ENCODE measurements around the gene RGS18. TPM values are rescaled to one million over a fixed set of nuclear protein-coding genes. Genes with fewer than 3 reads are reported as not detected.

RGS18 gene
- total and polyA plus RNA-seq, 2 of the 4 experiments (the other 2 are of a cell fraction) = 0.09 to 0.18 TPM

DNA sequence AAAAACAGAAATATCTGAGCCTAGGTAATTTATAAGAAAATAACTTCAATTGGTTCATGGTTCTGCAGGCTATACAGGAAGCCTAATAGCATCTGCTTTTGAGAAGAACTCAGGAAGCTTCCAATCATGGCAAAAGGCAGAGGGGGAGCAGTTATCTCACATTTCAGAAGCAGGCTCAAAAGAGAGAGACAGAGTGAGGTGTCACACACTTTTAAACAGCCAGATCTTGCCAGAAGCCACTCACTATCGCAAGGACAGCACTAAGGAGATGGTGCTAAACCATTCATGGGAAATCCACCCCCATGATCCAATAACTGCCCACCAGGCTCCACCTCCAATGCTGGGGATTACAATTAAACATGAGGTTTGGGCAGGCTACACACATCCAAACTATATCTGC lies 25.5 kb downstream of the RGS18 start:
- no peak overlapping the region for H2BK120ac ChIP-seq (ENCODE audit: low read depth, low read length)
- no peak overlapping the region for H2BK5ac ChIP-seq (ENCODE audit: low read depth, low read length, poor library complexity, severe bottlenecking)
- POLR2A ChIA-PET (ENCODE audit: unreplicated experiment) = no interaction called here
- no peak overlapping the region for H4K91ac ChIP-seq (ENCODE audit: insufficient read depth, low read depth, low read length)
- no TSS peak for BruUV-seq (replicated peaks)
- H4K20me1 ChIP-seq (ENCODE audit: insufficient read depth, low read length) = no peaks in the 10 kb centered on the region
- no peak overlapping the region for H2BK15ac ChIP-seq (ENCODE audit: low read depth, low read length)
- intact Hi-C loops (cut with micrococcal nuclease) (no loop called here), in situ Hi-C loops (cut with MboI; ENCODE audit: low sequenced_read_pairs) (no loop called here), dilution Hi-C loops (cut with HindIII; ENCODE audit: low sequenced_read_pairs, unreplicated experiment) (no loop called here)
- no peaks in the 10 kb centered on the region for H3K79me1 ChIP-seq (ENCODE audit: low read depth in 1 of 2, low read length in 2 of 2)
- no peak overlapping the region for H4K8ac ChIP-seq (ENCODE audit: low read depth in 2 of 2, low read length in 2 of 2)
- H3K4ac ChIP-seq (ENCODE audit: low read depth, low read length) = no peak overlapping the region
- ATAC-seq (ENCODE audit: low read depth) (no peak), DNase-seq (no peak)
- H3K18ac ChIP-seq (ENCODE audit: low read depth, low read length) = no peak overlapping the region
- H3K27me3 ChIP-seq (ENCODE audit: control insufficient read depth, insufficient read depth, low read length) = no peaks in the 10 kb centered on the region
- H2AK5ac ChIP-seq (ENCODE audit: low read depth, low read length) = no peak overlapping the region
- no peaks in the 10 kb centered on the region; the same call in 1 of the 2 replicates for H3K36me3 ChIP-seq (ENCODE audit: control insufficient read depth, insufficient read depth, low read length)
- no peak overlapping the region for H3K4me3 ChIP-seq (ENCODE audit: insufficient read depth, low read depth, low read length)
- no peaks in the 10 kb centered on the region; the same call in 1 of the 2 replicates for H3K4me1 ChIP-seq (ENCODE audit: control insufficient read depth, insufficient read depth, low read length)
- H3K56ac ChIP-seq (ENCODE audit: extremely low read depth, insufficient read depth, low read length) = no peak overlapping the region
- H3K4me2 ChIP-seq (ENCODE audit: low read depth, low read length) = no peak overlapping the region
- H4K5ac ChIP-seq (ENCODE audit: low read depth, low read length) = no peak overlapping the region
- no peak overlapping the region for H2AFZ ChIP-seq (replicated peaks; ENCODE audit: low read length, poor library complexity)
- H3K27ac ChIP-seq (ENCODE audit: insufficient read depth, low read length) = no peak overlapping the region
- no peak for TF ChIP-seq NFE2L2 (IDR thresholded peaks at IDR 0.05; ENCODE audit: low read depth, low read length)
- no peak for TF ChIP-seq RCOR1 (IDR thresholded peaks at IDR 0.05; ENCODE audit: insufficient replicate concordance, low read length)
- TF ChIP-seq MAZ (IDR thresholded peaks at IDR 0.05; ENCODE audit: borderline replicate concordance, low read depth, low read length) = no peak
- TF ChIP-seq FOS (IDR thresholded peaks at IDR 0.05; ENCODE audit: low read depth, low read length) = no peak
- no peak overlapping the region for H3K23ac ChIP-seq (ENCODE audit: low read depth, low read length)
- CTCF ChIA-PET = no interaction called here
- no peak overlapping the region for H2AK9ac ChIP-seq (replicated peaks; ENCODE audit: low read depth, low read length, poor library complexity)
- WGBS, 2 experiments (ENCODE audit: extremely low coverage in 2 of 2, insufficient read length in 1 of 2) = no CpG with 5 or more reads among the region's 1 CpG
- no peaks in the 10 kb centered on the region for H3K9me1 ChIP-seq (ENCODE audit: insufficient read depth, low read length)
- no peak overlapping the region for H3K9ac ChIP-seq (ENCODE audit: low read depth, low read length)
- no peak overlapping the region for H3K14ac ChIP-seq (replicated peaks; ENCODE audit: low read depth, low read length)
- no peak overlapping the region for H2BK20ac ChIP-seq (ENCODE audit: low read depth, low read length)
- H3K9me3 ChIP-seq (ENCODE audit: control insufficient read depth, insufficient read depth, low read length) = no peaks in the 10 kb centered on the region

All from IMR-90 (cell line).